ENCODE measurements around the gene TBC1D10B.

DNA sequence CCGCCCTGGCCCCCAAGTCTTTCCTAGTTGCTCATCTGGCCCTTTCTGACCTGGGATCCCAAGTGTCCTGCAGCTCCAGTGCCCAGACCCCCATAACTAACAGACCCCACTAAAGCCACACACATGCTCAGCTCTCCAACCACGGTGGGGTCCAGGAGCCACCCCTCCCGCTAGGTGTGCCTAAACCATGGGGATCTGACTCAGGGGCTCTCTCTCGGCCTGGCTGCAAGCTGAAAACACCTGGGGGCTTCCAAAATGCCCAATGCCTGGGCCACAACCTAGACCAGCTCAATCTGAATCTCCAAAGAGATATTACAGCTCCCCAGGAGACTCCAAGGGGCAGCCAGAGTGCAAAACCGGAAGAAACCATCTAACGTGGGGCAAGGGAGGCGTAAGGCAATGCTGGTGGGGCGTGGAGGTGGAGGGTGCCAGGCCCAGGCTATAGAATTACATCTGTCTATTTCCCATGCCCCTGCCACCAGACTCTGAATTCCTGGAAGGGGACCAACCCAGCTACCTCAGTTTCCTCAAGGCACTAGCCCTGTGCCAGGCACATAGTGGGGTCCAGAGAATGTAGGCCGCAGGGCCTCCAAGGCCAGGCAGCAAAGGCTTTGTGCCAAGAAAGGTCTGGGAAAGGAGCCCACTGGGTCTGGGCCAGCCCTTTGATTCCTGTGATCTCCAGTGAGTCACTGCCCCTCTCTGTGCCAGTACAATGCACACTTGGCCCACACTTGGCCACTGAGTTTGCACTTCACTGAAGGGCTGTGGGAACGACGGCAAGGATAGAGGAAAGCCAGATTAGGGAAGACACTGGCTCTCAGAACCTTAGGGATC lies 18.5 kb downstream of the TBC1D10B start:
- TF ChIP-seq, protein P1, sequence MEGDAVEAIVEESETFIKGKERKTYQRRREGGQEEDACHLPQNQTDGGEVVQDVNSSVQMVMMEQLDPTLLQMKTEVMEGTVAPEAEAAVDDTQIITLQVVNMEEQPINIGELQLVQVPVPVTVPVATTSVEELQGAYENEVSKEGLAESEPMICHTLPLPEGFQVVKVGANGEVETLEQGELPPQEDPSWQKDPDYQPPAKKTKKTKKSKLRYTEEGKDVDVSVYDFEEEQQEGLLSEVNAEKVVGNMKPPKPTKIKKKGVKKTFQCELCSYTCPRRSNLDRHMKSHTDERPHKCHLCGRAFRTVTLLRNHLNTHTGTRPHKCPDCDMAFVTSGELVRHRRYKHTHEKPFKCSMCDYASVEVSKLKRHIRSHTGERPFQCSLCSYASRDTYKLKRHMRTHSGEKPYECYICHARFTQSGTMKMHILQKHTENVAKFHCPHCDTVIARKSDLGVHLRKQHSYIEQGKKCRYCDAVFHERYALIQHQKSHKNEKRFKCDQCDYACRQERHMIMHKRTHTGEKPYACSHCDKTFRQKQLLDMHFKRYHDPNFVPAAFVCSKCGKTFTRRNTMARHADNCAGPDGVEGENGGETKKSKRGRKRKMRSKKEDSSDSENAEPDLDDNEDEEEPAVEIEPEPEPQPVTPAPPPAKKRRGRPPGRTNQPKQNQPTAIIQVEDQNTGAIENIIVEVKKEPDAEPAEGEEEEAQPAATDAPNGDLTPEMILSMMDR (IDR thresholded peaks at IDR 0.05), result no peak
- TF ChIP-seq POLR2A (IDR thresholded peaks at IDR 0.05), result peak; percentile 20

Data from right lobe of liver (tissue), 4 donors.